Neural progenitor cell (in vitro differentiated cells): ENCODE measurements around the gene GABBR2.

Experiments used
- CTCF ChIP-seq: fragments of 200-600 bp; sonication (generic); IDR thresholded peaks from 2 replicates; pipeline ENCODE4 v1.5.1; 2017; ENCODE audit warnings: antibody characterized with exemption, mild to moderate bottlenecking
- EZH2 ChIP-seq: fragments of 200-600 bp; sonication (generic); IDR thresholded peaks from 2 replicates; pipeline ENCODE4 v1.6.1; 2017; ENCODE audit warnings: antibody characterized with exemption, mild to moderate bottlenecking, moderate library complexity

DNA sequence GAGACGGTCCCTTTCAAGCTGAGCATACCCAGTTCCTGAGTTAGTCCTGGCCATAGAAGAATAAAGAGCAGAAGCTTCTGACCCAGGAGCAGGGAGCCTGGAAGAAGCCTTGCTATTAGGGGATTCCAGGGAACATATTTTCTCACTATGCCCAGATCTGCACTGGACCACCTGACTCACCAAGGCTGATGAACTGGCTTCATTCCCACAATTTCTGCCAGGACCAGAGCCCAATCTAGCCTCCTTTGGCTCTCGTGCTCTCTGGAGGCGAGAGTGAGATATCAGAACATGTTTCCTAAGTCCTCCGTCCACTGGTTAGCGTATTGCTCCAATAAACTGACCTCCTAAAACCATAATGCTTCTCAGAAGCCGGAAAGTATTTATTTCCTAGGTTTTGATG lies 9.9 kb downstream of the GABBR2 start:
- TF ChIP-seq CTCF = no peak
- TF ChIP-seq EZH2 = no peak
